ENCODE results near the gene KRT4.

Gene KRT4

DNA sequence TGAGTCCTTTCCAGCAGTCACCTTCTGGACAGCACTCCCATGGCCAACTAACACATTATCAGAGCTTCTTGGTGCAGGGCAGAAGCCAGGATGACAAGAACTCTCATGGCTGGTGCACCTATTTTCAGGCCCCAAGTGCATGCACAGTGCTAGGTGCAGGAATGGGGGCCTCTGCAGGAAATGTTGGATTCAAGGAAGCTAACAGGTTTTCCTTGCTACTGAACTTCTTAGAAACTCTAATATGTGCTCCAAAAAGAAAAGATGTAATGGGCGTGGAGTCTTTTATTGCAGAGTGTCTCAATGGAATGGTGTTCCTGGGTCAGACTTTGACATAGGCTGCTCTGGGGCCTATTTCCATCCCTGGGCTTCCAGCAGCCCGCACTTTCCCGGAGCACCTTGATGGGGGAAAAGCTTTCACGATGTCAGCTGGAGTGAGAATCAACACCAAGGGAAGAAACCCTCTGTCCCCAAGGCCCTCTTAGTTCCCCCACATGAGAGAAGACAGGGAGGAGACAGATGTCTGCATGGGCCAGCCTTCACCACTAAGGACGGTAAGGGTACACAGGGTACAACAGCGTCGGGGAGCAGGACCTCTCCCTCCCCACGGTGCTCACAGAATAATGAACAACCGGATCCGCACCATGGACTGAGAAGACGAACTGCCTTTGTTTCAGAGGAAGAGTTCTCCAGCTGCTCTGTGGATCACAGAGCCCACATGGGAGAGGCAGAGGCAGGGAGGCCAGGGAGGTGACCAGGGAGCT is 24.9 kb downstream of the KRT4 start:
- no peak for DNase-seq (ENCODE audit: low spot score)
- no peak for TF ChIP-seq CTCF (IDR thresholded peaks at IDR 0.05; ENCODE audit: borderline replicate concordance, control extremely low read depth, extremely low read depth, insufficient read depth, missing control alignments)

GRCh38 chr12:52788192-52788875 is 25.6 kb downstream of the KRT4 start:
- TF ChIP-seq CTCF (IDR thresholded peaks at IDR 0.05; ENCODE audit: borderline replicate concordance, control extremely low read depth, extremely low read depth, insufficient read depth, missing control alignments) = no peak
- in situ Hi-C loops (cut with MboI; ENCODE audit: low sequenced_read_pairs, unreplicated experiment) = no loop called here
- no peak for DNase-seq (ENCODE audit: low spot score)

More for the DNA sequence above, 24.9 kb downstream of the KRT4 start:
- in situ Hi-C loops (cut with MboI; ENCODE audit: low sequenced_read_pairs, unreplicated experiment) = no loop called here

DNA sequence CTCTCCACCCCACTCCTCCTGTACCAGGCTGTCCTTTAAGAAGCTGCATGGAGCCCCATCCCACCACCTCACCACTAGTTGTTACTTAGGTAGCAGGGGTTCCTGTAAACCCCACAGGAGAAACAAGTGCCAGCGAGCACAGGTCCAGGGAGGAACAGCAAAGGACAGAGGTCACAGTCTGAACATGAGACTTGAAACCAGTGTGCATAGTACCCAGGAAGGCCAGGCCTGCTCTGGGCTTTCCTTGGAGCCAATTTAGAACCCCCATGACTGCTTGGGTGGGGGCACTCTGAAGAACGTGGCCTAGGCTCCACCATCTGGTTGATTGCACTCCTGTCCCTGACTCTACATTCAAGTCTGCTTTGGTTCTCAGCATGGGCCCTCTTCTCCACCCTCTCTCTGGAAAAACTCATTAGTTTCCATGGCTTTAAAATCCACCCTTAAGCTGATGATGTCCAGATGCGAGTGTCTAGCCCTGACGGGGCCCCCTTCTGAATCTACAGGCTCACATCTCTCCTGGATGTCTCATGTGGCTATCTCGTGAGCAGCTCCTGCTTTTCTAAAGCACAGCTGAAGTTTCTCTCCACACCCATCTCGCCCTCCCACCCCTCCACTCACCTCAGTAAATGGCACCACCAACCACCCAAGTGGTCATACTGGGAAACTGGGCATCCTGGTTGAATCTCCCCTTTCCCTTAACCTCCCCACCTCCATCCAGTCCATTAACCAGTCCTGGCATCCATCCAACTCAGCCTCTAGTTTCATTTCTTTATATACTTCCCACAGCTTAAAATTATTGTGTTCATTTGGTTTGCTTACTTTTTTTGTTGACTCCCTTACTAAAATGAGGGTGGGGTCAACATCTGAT is 26.4 kb downstream of the KRT4 start:
- in situ Hi-C loops (cut with MboI; ENCODE audit: low sequenced_read_pairs, unreplicated experiment) = no loop called here
- no peak for DNase-seq (ENCODE audit: low spot score)
- no peak for TF ChIP-seq CTCF (IDR thresholded peaks at IDR 0.05; ENCODE audit: borderline replicate concordance, control extremely low read depth, extremely low read depth, insufficient read depth, missing control alignments)

GRCh38 chr12:52784909-52785308 is 29.0 kb downstream of the KRT4 start:
- no peak for DNase-seq (ENCODE audit: low spot score)
- in situ Hi-C loops (cut with MboI; ENCODE audit: low sequenced_read_pairs, unreplicated experiment) = no loop called here
- TF ChIP-seq CTCF (IDR thresholded peaks at IDR 0.05; ENCODE audit: borderline replicate concordance, control extremely low read depth, extremely low read depth, insufficient read depth, missing control alignments) = no peak

DNA sequence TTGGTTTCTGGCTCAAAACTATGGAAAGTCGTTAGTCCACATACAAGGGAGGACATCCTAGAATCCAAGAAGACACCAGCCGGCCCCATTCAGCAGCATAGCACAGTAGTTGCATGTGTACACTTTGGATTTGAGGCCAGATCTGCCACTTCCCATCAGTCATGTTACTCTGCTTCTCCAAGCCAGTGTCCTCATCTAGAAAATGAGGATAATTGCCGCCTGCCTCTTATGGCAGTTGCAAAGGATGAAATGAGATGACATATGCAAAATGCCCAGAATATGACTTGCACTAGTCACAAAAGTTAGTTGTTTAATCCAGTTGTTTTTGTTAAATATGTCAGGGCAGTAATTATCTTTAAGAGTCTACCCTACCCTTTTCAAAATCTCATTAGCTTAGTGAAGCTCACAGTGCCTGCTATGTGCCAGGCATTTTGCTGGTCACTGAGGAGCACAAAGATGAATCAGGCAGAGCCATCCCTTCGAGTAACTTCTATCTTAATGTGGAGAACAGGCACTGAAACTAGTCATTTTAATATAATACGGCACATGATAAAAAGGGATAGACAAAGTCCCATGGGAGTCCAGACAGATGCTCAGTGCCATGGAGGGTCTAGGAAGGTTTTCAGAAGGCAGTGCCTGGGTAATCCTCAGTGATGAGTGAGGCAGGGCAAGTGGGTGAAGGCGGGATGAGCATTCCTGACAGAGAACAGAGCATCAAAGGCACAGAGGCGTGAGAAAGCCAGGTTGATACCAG is 30.2 kb downstream of the KRT4 start:
- DNase-seq (ENCODE audit: low spot score) = no peak
- no peak for TF ChIP-seq CTCF (IDR thresholded peaks at IDR 0.05; ENCODE audit: borderline replicate concordance, control extremely low read depth, extremely low read depth, insufficient read depth, missing control alignments)
- in situ Hi-C loops (cut with MboI; ENCODE audit: low sequenced_read_pairs, unreplicated experiment) = no loop called here

DNA sequence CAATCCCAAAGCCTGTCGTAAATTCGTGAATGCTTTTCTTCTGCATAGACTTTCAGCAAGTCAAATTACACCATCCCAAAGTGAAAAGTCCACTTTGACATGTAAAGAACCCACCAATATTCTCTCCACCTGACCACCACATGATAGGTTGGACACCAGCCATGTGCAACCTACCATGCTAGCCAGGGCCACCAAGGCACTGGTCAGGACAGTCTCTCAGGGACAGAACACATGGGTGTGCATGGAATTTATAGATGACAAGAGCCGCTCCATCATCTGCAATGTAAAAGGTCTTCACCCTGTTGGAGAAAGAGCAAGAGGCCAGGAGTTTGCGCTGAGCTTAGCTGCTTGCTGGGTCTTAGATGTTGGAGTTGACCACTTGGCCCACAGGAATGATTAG is 31.4 kb downstream of the KRT4 start:
- in situ Hi-C loops (cut with MboI; ENCODE audit: low sequenced_read_pairs, unreplicated experiment) = no loop called here
- no peak for TF ChIP-seq CTCF (IDR thresholded peaks at IDR 0.05; ENCODE audit: borderline replicate concordance, control extremely low read depth, extremely low read depth, insufficient read depth, missing control alignments)
- no peak for DNase-seq (ENCODE audit: low spot score)

Data from GM13976 (cell line).